Measurements from ENCODE around the gene CLASP1.
A peak's percentile ranks its signal among the peaks of the same experiment; 100 is the strongest.

The CLASP1 gene

DNA sequence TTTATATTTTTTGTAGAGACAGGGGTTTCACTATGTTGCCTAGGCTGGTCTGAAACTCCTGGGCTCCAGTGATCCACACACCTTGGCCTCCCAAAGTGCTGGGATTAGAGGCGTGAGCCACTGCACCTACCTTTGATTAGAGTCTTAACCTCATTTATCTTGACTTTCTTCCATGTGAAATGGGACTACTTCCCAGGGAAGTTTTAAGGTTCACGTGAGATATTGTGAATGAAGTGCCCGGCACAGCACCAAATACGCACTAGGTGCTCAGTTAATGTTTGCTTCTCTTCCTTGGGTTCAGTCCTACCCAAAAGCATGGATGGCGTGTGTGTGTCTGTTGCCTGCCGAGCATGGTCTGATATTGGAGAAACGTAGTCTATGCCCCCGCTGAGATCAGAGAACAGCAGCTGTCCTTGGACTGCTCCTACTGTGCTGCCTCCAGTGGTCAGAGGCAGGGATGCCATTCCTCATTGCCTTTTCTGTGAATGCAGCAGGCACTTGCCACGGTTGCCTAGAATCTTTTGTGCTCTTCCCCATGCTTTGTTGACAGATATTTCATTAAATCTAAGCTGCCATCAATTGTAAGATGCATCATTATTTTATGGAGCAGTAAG, 351.9 kb downstream of the CLASP1 start:
- peak; percentile 78 for DNase-seq

- no peak for DNase-seq
Observed at GRCh38 chr2:121295911-121296650, 353.2 kb downstream of the CLASP1 start.

- DNase-seq: no peak
Observed at GRCh38 chr2:121294881-121295840, 354.1 kb downstream of the CLASP1 start.

GRCh38 chr2:121293450-121294325, 355.6 kb downstream of the CLASP1 start:
- DNase-seq: no peak

- DNase-seq: no peak
Observed at GRCh38 chr2:121291251-121291580, 358.0 kb downstream of the CLASP1 start.

DNA sequence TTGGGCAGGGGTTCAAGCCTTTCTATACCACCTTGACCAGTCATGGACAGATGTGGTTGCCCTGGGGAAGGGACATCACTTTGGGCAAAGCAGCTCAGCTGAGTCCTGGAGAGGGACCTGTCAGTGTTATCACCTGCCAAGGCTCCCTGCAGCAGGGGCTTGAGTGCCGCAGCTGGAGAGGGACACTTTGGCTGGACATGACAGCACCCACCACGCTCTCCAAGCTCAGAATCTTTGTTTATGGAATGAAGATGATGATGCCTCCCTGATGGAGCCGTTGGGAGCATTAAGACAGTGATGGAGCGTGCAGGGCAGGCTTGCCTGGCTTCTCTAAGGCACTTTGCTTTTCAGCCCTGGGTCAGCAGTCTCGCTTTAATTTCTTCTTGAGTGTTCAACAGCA, 360.0 kb downstream of the CLASP1 start:
- no peak for DNase-seq

GRCh38 chr2:121288454-121289231, 360.6 kb downstream of the CLASP1 start:
- no peak for DNase-seq

GRCh38 chr2:121287956-121288355, 361.3 kb downstream of the CLASP1 start:
- no peak for DNase-seq

Data from NCI-H1694 treated with DMSO at 0.1 percent for 48 hours (cell line).